Keratinocyte (primary cell): ENCODE data around the gene NUP214. TPM values are rescaled to one million over a fixed set of nuclear protein-coding genes. Genes with fewer than 3 reads are reported as not detected.

ENCODE experiments used
- DNase-seq: peaks from one replicate; pipeline ENCODE4 v3.0.0-alpha.2; 2011; ENCODE audit warnings: low read depth, missing footprints, low spot score
- FAIRE-seq: peaks from 2 replicates; lab custom pipeline; 2011; peaks lifted over from hg19 to GRCh38; lab: Jason Lieb, UNC
- H2AFZ ChIP-seq: 2 replicates; pipeline ENCODE4 v1.6.0; 2012; ENCODE audit warnings: low read length, control low read depth, inconsistent platforms; ENCODE audit not compliant: control insufficient read depth
- H3K27ac ChIP-seq: 2 replicates; pipeline ENCODE4 v1.5.1; 2011; ENCODE audit warnings: low read length; ENCODE audit not compliant: control insufficient read depth, insufficient read depth
- H3K27me3 ChIP-seq: 3 replicates; pipeline ENCODE4 v1.6.0; 2011; ENCODE audit warnings: low read length; ENCODE audit not compliant: control insufficient read depth, insufficient read depth; ENCODE audit errors: extremely low read depth
- H3K36me3 ChIP-seq, 2 experiments: 2 replicates in 1 of 2; 3 replicates in 1 of 2; pipeline ENCODE4 v1.5.1; 2011; ENCODE audit warnings: low read length in 2 of 2, mild to moderate bottlenecking in 1 of 2; ENCODE audit not compliant: control insufficient read depth in 2 of 2, insufficient read depth in 2 of 2; ENCODE audit errors: extremely low read depth in 1 of 2
- H3K4me1 ChIP-seq: 3 replicates; pipeline ENCODE4 v1.5.1; 2011; ENCODE audit warnings: low read length; ENCODE audit not compliant: control insufficient read depth, insufficient read depth; ENCODE audit errors: extremely low read depth
- H3K4me2 ChIP-seq: 3 replicates; pipeline ENCODE4 v1.6.0; 2011; ENCODE audit warnings: low read depth, low read length; ENCODE audit not compliant: control insufficient read depth, insufficient read depth; ENCODE audit errors: extremely low read depth
- H3K4me3 ChIP-seq, 3 experiments: fragments of 200-600 bp in 1 of 3; sonication (generic) in 1 of 3; 2 replicates in 2 of 3; 3 replicates in 1 of 3; pipeline ENCODE4 v1.5.1; 2011 to 2016; ENCODE audit warnings: low read length in 3 of 3, mild to moderate bottlenecking in 3 of 3, control low read depth in 2 of 3, inconsistent platforms in 1 of 3, low read depth in 1 of 3, mixed read lengths in 1 of 3, mixed run types in 1 of 3, moderate library complexity in 1 of 3; ENCODE audit not compliant: control insufficient read depth in 2 of 3, insufficient read depth in 2 of 3; ENCODE audit errors: extremely low read depth in 1 of 3
- H3K79me2 ChIP-seq: 2 replicates; pipeline ENCODE4 v1.6.0; 2012; ENCODE audit warnings: low read length; ENCODE audit not compliant: control insufficient read depth, insufficient read depth
- H3K9ac ChIP-seq: 3 replicates; pipeline ENCODE4 v1.6.0; 2011; ENCODE audit warnings: low read length; ENCODE audit not compliant: control insufficient read depth, insufficient read depth; ENCODE audit errors: extremely low read depth
- H3K9me1 ChIP-seq: 3 replicates; pipeline ENCODE4 v1.6.0; 2011; ENCODE audit warnings: low read length; ENCODE audit not compliant: control insufficient read depth, insufficient read depth; ENCODE audit errors: extremely low read depth
- H3K9me3 ChIP-seq: 2 replicates; pipeline ENCODE4 v1.5.1; 2012; ENCODE audit warnings: low read depth, low read length; ENCODE audit not compliant: control insufficient read depth
- H4K20me1 ChIP-seq: 3 replicates; pipeline ENCODE4 v1.6.0; 2011; ENCODE audit warnings: low read length; ENCODE audit not compliant: control insufficient read depth, insufficient read depth; ENCODE audit errors: extremely low read depth
- CTCF ChIP-seq, 3 experiments: IDR thresholded peaks in 1 of 3; conservative IDR thresholded peaks in 1 of 3; optimal IDR thresholded peaks in 1 of 3; 2 replicates in 2 of 3; 3 replicates in 1 of 3; pipeline versions ENCODE3 to v1.5.1; 2011; ENCODE audit warnings: low read length in 3 of 3, mild to moderate bottlenecking in 3 of 3, moderate library complexity in 2 of 3, control low read depth in 1 of 3, inconsistent platforms in 1 of 3; ENCODE audit not compliant: insufficient read depth in 2 of 3; ENCODE audit errors: extremely low read depth in 1 of 3
- EZH2 ChIP-seq: IDR thresholded peaks from one replicate; pipeline ENCODE4 v1.6.1; 2012; ENCODE audit warnings: inconsistent platforms, mild to moderate bottlenecking, low read length, moderate library complexity
- dilution Hi-C: fragments of 300-500 bp; cut with MboI; formaldehyde crosslinking; loops from one replicate; pipeline ENCODE4 v1.7.0; 2020; ENCODE audit warnings: low sequenced_read_pairs; ENCODE audit not compliant: extremely low pct_ligation_motif_present
- polyA plus RNA-seq, 5 experiments: library from polyadenylated mRNA; depleted of rRNA in 3 of 5; stranded (reverse) in 3 of 5; stranded (forward) in 1 of 5; unstranded in 1 of 5; fragments of >200 nt; gene quantifications; 1 replicate in 1 of 5; 2 replicates in 3 of 5; 3 replicates in 1 of 5; pipeline versions ENCODE4 v1.2.1 to v1.2.3, GENCODE V29; 2011 to 2012; ENCODE audit warnings: missing spikeins in 2 of 5, low read depth in 1 of 5, low replicate concordance in 1 of 5

NUP214 gene
- polyA plus RNA-seq, 1 donor (not counting 4 experiments of a cell fraction or from before 2014, with no cell fraction given): 7.3 TPM

GRCh38 chr9:131120620-131121228, 4.7 kb upstream of the NUP214 start:
- Histone ChIP-seq H3K79me2 (peaks cover 5% of the 10 kb centered on the region), H3K27me3 (no peaks in the 10 kb centered on the region), H3K9me3 (no peaks in the 10 kb centered on the region), H4K20me1 (no peaks in the 10 kb centered on the region), H3K4me3 (no peak overlapping the region), H3K9me1 (peaks cover 2% of the 10 kb centered on the region), H3K9ac (no peak overlapping the region), H2AFZ (no peak overlapping the region), H3K4me1 (no peaks in the 10 kb centered on the region), H3K36me3 (no peaks in the 10 kb centered on the region), H3K4me2 (no peak overlapping the region), H3K27ac (no peak overlapping the region)
- no peak for TF ChIP-seq CTCF (optimal IDR thresholded peaks at IDR 0.05 in 1 of 3, IDR thresholded peaks at IDR 0.05 in 1 of 3, conservative IDR thresholded peaks at IDR 0.05 in 1 of 3; ENCODE audit: extremely low read depth in 1 of 3, insufficient read depth in 2 of 3, low read length in 3 of 3)
- TF ChIP-seq EZH2: no peak
- no peak for DNase-seq
- dilution Hi-C loops: no loop called here
- FAIRE-seq: no peak

- Histone ChIP-seq H3K27ac (no peak overlapping the region), H4K20me1 (no peaks in the 10 kb centered on the region), H3K4me2 (no peak overlapping the region), H2AFZ (no peak overlapping the region), H3K9ac (no peak overlapping the region), H3K27me3 (no peaks in the 10 kb centered on the region), H3K9me1 (peaks cover 2% of the 10 kb centered on the region), H3K9me3 (no peaks in the 10 kb centered on the region), H3K4me3 (no peak overlapping the region), H3K36me3 (no peaks in the 10 kb centered on the region), H3K79me2 (peaks cover 11% of the 10 kb centered on the region), H3K4me1 (peaks cover 4% of the 10 kb centered on the region)
- TF ChIP-seq CTCF (optimal IDR thresholded peaks at IDR 0.05 in 1 of 3, IDR thresholded peaks at IDR 0.05 in 1 of 3, conservative IDR thresholded peaks at IDR 0.05 in 1 of 3; ENCODE audit: extremely low read depth in 1 of 3, insufficient read depth in 2 of 3, low read length in 3 of 3) (no peak), EZH2 (no peak)
- no peak for DNase-seq
- dilution Hi-C loops: no loop called here
- FAIRE-seq: no peak
Measured at GRCh38 chr9:131121346-131121745, 4.0 kb upstream of the NUP214 start.
